Kidney epithelial cell (primary cell): ENCODE results near the gene IRF2. TPM values are rescaled to one million over a fixed set of nuclear protein-coding genes. Genes with fewer than 3 reads are reported as not detected.

ENCODE experiments used
- DNase-seq: peaks from one replicate; pipeline ENCODE4 v3.0.0-alpha.2; 2010; ENCODE audit warnings: low read depth
- H3K27me3 ChIP-seq: 2 replicates; pipeline ENCODE4 v1.6.0; 2011; ENCODE audit warnings: low read length; ENCODE audit not compliant: control insufficient read depth, insufficient read depth
- H3K36me3 ChIP-seq: 2 replicates; pipeline ENCODE4 v1.5.1; 2011; ENCODE audit warnings: low read length; ENCODE audit not compliant: control insufficient read depth, insufficient read depth
- H3K4me3 ChIP-seq: 2 replicates; pipeline ENCODE4 v1.5.1; 2011; ENCODE audit warnings: low read depth, mild to moderate bottlenecking, control low read depth, low read length
- CTCF ChIP-seq: IDR thresholded peaks from 2 replicates; pipeline ENCODE4 v1.5.1; 2011; ENCODE audit warnings: mild to moderate bottlenecking, moderate library complexity, low read length, control low read depth, inconsistent platforms; ENCODE audit not compliant: insufficient read depth, poor library complexity, severe bottlenecking
- total RNA-seq: library from RNA; depleted of rRNA; stranded (reverse); fragments of >200 nt; gene quantifications from 2 replicates; pipeline ENCODE4 v1.2.3, GENCODE V29; 2015

The IRF2 gene
- total RNA-seq, 1 donor from 2014 or later = 30.4 TPM

GRCh38 chr4:184441461-184442313 is 32.7 kb downstream of the IRF2 start:
- TF ChIP-seq CTCF = no peak
- Histone ChIP-seq H3K36me3 (no peaks in the 10 kb centered on the region), H3K27me3 (no peaks in the 10 kb centered on the region), H3K4me3 (no peak overlapping the region)
- no peak for DNase-seq

- H3K36me3 ChIP-seq = no peaks in the 10 kb centered on the region
- no peak for DNase-seq
- H3K4me3 ChIP-seq = no peak overlapping the region
- H3K27me3 ChIP-seq = no peaks in the 10 kb centered on the region
- TF ChIP-seq CTCF = no peak
These were observed 33.6 kb downstream of the IRF2 start for GRCh38 chr4:184440595-184441358.

- H3K27me3 ChIP-seq = no peaks in the 10 kb centered on the region
- no peak for DNase-seq
- H3K36me3 ChIP-seq = no peaks in the 10 kb centered on the region
- H3K4me3 ChIP-seq = no peak overlapping the region
- no peak for TF ChIP-seq CTCF
These were observed 34.3 kb downstream of the IRF2 start for GRCh38 chr4:184439856-184440594.

GRCh38 chr4:184439386-184439785 is 35.0 kb downstream of the IRF2 start:
- H3K4me3 ChIP-seq = no peak overlapping the region
- H3K36me3 ChIP-seq = no peaks in the 10 kb centered on the region
- no peak for DNase-seq
- H3K27me3 ChIP-seq = no peaks in the 10 kb centered on the region
- TF ChIP-seq CTCF = no peak

GRCh38 chr4:184438375-184438774 is 36.0 kb downstream of the IRF2 start:
- Histone ChIP-seq H3K36me3 (no peaks in the 10 kb centered on the region), H3K4me3 (no peak overlapping the region), H3K27me3 (no peaks in the 10 kb centered on the region)
- no peak for DNase-seq
- TF ChIP-seq CTCF = no peak
